Measurements from ENCODE around the gene FBXO34. TPM values are rescaled to one million over a fixed set of nuclear protein-coding genes. Genes with fewer than 3 reads are reported as not detected.

FBXO34 gene
- total RNA-seq = 17.9 TPM
- long read RNA-seq, transcript FBXO34-201 (2 exons, 3,464 nt) = major isoform, 23 of 26 reads
- long read RNA-seq, partial matches to known transcripts = 0 of 26 reads
- long read RNA-seq, other reads (novel, unspliced or antisense) = 3 of 26 reads

DNA sequence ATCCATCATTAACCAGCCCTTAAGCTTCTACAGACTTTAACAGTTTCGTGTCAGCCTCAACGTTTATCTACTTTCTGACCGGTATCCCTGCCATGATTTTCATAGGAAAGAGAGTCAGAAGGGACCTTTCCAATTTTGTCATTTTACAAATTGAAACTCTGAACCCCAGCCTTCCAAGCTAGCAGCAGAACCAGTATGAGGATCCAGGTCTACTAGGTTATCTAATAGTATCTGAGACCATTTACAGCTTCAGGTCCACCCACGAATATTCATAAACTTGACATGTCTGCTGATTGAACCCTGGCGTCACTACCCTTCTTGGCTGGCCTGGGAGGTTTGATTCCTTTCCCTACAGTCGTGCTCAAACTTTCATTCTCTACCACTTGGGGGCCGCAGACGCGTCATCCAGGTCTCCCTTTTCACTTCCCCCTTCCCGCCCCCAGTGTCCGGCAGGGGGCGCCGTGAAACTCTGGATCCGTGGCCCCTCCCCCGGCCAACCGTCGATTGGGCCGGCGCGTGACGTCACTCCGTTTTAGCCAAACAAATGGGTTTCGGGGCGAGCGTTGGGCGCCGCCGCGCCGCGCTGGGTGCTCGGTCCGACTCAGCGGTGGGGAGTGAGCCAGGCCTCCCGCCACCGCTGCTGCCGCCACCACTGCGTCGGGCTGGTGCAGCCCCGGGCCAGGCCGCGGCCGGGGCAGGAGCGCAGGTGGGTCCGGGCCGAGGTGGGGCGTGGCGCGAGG, at the start of gene FBXO34:
TSS of gene FBXO34 (plus strand) at position 590 of the 740 bp plus-strand sequence. CDS start 78,970 bp downstream, outside the sequence.
- DNase-seq (ENCODE audit: low spot score) = peak; percentile 100

GRCh38 chr14:55221968-55222367, 49.3 kb upstream of the FBXO34 start:
- no peak for DNase-seq (ENCODE audit: low spot score)

DNA sequence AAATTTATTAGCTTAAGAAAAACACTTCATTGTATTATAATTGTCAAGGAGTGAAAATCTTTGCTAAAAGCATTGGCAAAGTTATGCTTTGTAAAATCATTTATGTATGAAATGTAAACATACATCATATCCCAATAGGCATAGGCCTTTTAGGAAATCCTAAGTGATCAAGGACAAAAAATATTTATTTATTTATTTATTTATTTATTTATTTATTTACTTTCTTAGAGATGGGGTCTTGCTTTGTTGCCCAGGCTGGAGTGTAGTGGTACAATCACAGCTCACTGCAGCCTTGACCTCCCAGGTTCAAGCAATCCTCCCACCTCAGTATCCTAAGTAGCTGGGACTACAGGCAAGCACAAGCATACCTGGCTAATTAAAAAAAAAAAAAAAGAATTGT, 47.9 kb upstream of the FBXO34 start:
- no peak for DNase-seq (ENCODE audit: low spot score)

GRCh38 chr14:55228261-55228660, 43.0 kb upstream of the FBXO34 start:
- no peak for DNase-seq (ENCODE audit: low spot score)

- no peak for DNase-seq (ENCODE audit: low spot score)
Measured at GRCh38 chr14:55233591-55233990, 37.6 kb upstream of the FBXO34 start.

- no peak for DNase-seq (ENCODE audit: low spot score)
Measured at GRCh38 chr14:55238019-55238680, 33.1 kb upstream of the FBXO34 start.

- DNase-seq (ENCODE audit: low spot score) = no peak
Measured at GRCh38 chr14:55239320-55239719, 31.9 kb upstream of the FBXO34 start.

- DNase-seq (ENCODE audit: low spot score) = no peak
Measured at GRCh38 chr14:55240526-55241178, 30.6 kb upstream of the FBXO34 start.

DNA sequence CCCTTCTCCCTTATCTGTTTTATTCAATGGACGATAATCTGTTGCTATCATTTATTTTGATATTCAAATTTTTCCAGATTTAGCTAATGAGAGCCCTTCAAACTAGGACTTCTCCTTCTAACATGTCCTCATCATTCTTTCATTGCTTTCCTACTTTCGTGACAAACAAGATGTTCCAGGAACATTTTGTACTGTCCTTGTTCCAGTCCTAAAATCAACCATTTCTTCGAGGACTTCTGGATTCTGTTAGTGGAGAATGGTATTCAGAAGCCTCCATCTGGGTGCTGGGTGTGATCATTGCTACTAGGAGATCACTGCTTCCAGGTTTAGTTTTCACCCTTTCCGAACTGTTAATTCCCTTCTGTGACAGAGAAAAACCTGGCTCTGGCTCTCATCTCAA, 29.5 kb upstream of the FBXO34 start:
- DNase-seq (ENCODE audit: low spot score) = no peak

GRCh38 chr14:55243386-55243785, 27.8 kb upstream of the FBXO34 start:
- no peak for DNase-seq (ENCODE audit: low spot score)

DNA sequence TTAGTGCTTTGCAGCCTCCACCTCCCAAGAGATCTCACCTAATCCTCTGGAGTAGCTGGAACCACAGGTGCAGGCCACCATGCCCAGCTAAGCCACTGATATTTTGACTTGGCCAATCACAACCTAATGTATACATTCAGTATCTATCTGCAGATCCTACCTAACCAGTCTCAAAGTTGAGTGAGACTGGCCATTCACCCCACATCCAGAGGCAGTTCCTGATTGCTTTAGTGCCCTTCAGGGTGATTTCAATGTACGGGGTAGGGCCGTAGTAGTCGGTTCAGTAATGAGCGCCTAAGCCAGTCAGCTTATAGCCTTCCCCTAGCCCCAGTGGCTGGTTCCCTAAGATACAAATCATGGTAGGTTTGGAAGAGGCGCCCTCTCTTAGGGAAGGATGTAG, 27.4 kb upstream of the FBXO34 start:
- DNase-seq (ENCODE audit: low spot score) = no peak

GRCh38 chr14:55245657-55246268, 25.5 kb upstream of the FBXO34 start:
- no peak for DNase-seq (ENCODE audit: low spot score)

GRCh38 chr14:55248411-55248810, 22.8 kb upstream of the FBXO34 start:
- DNase-seq (ENCODE audit: low spot score) = no peak

DNA sequence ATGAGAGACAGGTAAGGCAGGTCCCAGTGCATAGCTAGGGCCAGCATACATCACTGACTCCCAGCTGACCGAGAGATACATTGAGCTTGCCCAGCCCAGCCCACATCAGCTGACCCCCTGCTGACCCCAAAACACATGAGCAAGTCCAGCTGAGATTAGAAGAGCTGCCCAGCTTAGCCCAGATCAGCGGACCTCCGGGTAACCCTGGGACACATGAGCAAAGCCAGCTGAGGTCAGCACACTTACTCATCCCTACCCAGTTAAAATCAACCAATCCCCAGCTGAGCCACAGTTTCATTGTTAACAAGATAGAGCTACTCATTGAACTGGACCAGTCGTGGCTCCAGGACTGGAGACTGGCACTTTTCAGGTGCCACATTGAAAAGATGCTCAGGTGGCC, 21.8 kb upstream of the FBXO34 start:
- DNase-seq (ENCODE audit: low spot score) = no peak

DNA sequence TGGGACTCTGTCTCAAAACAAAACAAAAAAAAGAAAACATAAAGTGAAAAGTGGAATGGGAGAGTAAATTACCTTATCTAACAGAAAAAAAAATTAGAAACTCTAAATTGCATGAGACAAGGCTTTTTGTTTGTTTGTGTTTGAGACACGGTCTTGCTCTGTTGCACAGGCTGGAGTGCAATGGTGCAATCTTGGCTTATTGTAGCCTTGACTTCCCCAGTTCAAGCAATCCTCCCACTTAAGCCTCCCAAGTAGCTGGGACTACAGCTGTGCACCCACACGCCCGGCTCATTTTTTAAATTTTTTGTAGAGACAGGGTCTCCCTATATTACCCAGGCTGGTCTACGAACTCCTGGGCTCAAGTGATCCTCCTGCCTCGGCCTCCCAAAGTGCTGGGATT, 17.9 kb upstream of the FBXO34 start:
- no peak for DNase-seq (ENCODE audit: low spot score)

DNA sequence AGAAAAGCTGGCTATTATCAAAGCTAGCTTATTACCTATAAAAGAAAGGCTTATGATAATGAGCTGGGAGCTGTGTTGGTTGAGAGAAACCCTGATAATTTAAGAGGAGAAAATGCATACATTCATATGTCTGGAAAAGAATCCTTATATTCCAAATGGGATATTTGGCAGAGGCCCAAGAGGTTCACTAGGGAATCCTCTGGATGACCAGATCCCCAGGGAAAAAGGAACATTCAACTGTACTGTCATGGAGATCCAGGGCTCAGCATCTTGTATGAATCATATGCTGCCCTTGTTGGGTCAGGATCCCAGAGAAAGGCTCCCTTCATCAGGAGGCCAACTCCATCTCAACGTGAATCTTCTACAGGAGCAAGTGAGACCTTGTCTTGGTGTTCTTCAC, 16.6 kb upstream of the FBXO34 start:
- DNase-seq (ENCODE audit: low spot score) = no peak

GRCh38 chr14:55255979-55256378, 15.2 kb upstream of the FBXO34 start:
- DNase-seq (ENCODE audit: low spot score) = no peak

GRCh38 chr14:55256586-55256985, 14.6 kb upstream of the FBXO34 start:
- no peak for DNase-seq (ENCODE audit: low spot score)

- no peak for DNase-seq (ENCODE audit: low spot score)
Measured at GRCh38 chr14:55265197-55265596, 6.0 kb upstream of the FBXO34 start.

DNA sequence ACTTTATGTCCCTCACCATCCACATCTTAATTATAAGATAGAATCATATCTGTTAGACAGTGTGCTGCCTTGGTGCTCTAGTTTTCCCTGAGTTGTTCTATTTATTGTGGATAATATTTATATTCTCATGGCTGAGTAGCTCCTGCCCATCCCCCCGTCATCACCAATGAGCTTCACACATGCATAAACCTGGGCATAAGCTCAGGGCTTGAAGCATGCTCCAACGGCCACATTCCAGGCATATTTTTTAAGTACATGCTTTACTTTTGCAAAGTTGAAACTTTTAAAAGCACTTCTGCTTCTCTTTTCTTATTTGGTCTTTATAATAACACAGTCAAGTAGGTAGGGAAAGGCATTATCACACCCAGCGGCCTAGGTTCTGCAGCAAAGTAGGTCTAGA, 3.4 kb upstream of the FBXO34 start:
- DNase-seq (ENCODE audit: low spot score) = no peak

- peak; percentile 91 for DNase-seq (ENCODE audit: low spot score)
Measured at GRCh38 chr14:55271572-55272298, 514 bp downstream of the FBXO34 start.
